Stimulated activated CD8-positive, alpha-beta memory T cell treated with anti-CD3 and anti-CD28 coated beads, Interleukin-4, amount 100 ng/mL, for 1 hour (primary cell): ENCODE results near the gene QKI.
"Not testable (repeated sequence)": the region's sequence is repeated elsewhere in the genome, so short reads cannot be mapped to it uniquely, and the experiment has no call there.

Source experiments
- DNase-seq, 2 donors: peaks; one replicate each; pipeline ENCODE4 v3.0.0-alpha.2; 2020; ENCODE audit warnings: low read depth in 2 of 2, low spot score in 1 of 2

QKI gene

DNA sequence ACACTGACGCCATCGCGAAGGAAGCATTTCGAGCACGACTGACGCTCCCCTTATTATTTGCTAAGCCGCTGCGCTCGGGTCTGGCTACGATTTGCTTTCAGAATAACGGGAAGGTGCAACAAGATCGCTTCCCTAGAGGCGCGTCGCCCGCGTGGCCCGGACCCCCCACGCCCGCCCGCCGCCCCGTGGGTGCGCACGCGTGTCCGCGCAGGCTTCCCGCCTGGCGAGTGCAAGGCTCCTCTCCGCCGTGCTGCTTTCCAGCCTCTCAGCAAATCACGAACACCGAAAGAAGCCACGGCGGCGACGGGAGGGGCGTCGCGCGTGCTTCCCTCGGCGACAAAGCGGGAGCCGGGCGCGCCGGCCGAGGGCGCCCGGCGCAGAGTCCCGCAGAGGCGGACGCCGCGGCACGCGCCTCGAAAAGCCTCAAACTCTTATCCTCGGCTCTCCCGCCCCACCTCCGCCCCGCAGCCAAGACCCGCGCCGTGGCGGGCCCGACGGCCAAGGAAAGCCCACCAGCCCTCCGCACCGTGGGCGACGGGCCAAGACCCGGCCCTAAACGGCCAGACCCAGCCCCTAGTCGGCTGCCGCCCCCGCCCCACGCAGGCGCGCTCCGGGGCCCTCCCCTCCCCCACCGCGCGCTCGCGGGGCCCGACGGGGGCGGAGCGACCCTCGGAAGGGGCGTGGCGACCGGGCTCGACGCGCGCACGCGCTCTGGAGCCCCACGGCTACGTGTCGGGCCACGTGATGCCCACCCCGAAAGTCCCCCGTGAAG, 987 bp upstream of the QKI start:
- DNase-seq: peak; percentile 76 to 83

DNA sequence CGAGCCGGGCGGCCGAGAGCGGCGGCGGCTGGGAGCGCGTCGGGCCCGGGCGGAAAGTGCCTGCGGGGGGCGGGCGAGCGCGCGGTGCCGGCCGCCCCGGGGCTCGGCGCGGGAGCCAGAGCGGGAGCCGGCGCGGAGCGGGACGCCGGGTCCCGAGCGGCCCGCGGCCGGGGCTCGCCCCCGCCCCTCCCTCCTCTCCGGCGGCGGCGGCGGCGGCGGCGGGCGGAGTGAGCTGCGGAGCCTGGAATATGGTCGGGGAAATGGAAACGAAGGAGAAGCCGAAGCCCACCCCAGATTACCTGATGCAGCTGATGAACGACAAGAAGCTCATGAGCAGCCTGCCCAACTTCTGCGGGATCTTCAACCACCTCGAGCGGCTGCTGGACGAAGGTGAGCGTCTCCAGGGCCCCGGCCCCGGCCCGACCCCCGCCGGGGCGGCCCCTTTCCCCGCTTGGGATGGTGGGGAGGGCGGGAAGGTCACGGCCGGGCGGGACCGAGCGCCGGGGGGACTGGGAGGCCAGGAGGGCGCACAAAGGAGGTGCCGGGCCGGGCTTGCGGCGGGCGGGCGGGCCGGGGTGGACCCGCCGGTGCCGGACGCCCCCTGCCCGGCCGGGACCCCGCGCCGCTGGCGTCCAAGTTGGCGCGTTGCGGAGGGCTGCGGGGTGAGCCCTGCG, 565 bp downstream of the QKI start:
- no peak for DNase-seq

DNA sequence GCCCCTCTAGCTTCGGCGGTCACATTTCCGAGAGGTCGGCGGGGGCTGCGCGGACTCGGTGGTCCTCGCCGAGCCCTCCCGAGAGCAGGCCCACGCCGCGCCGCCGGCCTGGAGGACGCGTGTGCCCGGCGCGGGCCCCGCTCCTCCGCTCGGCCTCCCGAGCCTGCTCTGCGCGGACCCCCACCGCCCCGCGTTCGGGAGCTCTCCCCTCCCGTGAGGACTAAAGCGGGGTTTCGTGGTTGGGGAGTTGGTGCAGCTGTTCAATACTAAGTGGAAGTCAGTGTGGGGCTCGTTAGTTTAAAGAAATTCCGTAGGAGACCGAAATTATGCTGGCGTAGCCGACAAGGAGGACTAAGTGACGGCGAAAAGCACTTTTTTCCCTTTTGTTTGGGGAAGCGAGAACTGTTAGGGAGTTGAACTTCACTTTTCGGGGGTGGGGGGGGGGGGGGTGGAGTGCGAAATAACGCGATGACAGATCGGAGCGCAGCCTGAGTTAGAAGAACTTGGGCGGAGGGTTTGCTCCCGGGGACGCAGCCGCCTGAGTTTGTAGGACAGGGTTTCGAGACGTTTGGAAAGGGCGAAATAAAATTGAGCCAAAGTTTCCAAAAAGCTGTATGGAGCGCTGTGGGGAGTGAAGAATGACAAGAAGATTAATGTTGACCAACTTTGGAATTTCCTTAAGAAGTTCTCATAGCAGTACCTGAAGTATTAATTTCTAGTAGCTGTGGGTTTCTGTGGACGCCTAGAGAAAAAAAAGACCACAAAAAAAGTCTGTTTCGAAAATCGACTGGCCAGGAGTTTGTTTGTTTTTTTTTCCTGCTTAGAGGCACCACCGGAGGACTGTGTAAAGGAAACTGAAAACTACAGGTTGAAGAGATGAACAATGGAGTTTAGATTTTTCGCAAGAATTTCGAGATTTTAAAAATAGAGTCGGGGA, 1.4 kb downstream of the QKI start:
- DNase-seq: no peak

DNA sequence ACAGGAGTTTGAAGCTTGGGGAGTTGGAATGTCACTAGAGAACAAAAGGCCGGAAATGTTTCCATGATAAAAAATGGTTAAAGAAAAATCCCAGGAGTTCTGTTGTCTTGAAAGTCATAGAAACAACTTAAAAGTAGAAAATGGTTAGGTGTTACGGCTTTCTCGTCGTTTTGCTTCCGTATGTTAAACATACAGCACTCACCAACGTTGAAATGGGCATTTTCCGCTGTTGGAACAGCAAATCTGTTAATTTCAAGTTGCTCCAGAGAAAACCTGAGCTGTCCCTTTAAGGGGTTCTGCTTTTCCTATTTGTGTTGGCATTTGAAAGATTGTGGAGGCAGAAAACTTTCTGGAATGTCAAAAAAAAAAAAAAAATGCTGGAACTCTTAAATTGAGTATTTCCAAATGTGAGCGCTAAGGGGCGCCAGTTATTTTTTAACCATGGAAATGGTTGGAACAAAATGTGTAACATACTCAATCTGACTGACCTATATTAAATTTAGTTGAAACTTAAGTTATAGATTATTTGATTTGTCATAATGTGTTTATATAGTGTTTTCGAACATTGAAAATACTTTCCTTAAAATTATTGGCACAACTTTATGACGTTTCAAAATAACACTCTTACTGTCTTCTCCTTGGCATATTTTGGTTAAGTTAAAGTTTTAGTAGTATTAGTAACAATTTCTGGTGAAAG, 2.2 kb downstream of the QKI start:
- DNase-seq: no peak

DNA sequence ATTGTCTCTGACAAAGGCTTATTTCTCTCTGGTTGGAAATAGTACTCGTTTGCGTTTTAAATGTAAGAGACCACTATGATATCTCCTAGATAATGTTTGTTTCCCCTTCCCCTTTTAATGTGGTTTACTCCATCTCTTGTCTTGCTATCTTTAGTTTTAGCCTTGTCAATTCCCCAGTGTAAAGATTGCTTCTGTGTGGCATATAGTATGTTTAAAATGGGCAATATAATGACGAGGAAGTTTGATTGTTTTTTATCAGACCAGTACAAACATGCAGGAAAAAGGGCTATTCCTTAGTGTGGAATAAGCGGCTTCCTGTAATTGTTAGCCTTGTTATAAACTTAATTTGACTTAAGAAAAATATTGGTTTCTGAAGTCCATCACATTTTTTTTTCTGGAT, 3.1 kb downstream of the QKI start:
- no peak for DNase-seq

DNA sequence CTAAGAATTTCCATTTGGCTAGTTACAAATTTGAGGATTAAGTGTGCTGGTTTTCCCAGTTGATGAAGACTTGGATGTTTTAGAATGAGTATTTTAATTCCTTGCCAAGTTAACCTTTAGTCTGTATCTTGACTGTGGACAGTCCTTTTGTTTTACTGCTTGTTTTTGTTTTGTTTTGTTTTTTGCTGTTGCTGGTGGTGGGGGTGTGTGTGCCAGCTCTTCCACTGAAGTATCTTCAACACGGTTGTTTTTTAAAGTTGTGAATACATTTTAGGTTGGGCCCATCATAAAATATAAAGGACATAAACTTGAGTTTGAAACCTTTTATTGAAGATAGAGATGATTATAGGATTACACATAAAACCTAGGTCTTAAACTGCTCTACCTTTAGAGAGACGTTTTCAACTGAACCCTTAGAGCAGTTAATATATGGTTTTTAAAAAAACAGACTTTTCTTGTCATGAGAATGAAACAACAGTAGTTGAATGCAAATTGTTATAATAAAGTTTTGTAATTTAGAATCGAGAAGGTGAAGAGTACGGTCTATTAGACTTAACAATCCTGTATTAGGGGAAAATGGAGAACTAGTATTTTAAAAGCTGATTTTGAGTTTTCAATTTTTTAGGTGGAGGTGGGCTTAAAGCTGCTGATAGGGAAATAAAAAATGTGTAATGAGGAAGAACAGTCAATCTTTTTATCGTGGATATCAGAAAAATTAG, 4.0 kb downstream of the QKI start:
- no peak for DNase-seq

DNA sequence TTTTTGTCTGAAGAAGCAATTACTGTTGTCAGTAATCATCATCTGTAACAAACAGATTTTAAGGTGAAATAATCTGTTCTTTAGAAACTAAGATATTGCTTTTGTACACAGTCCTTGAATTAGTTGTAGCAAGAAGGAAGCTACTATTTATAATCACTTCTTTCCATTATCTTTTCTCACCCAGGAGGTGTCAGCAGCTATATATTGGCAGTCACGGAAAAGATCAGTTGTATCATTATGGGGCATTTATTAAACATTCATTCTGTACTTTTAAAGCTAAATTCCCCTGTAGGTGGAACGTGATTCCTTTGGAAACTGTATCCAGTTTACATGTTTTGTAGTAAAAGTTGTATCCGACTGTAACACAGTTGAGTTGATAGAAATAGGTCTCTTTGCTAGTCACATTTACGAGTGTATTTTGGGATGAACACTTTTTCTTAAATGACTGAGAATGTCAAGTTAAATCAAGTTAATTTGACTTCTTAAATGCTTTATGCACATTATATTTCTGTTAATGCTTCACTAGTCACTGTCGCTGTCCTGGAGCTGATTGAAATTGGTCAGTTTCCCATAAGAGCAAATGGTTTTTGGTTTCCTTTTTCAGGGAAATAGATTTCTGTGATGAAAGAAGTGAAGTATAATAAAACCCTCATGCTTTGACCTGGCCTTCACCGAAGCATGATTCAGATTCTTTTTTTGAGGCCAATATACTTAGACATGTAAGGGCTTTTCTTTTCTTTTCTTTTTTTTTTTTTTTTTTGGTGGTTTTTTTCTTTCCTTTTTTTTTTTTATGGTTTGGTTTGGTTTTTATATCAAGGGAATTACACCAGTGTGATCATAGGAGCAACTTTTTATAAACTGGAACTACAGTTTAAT, 5.1 kb downstream of the QKI start:
- DNase-seq: no peak

DNA sequence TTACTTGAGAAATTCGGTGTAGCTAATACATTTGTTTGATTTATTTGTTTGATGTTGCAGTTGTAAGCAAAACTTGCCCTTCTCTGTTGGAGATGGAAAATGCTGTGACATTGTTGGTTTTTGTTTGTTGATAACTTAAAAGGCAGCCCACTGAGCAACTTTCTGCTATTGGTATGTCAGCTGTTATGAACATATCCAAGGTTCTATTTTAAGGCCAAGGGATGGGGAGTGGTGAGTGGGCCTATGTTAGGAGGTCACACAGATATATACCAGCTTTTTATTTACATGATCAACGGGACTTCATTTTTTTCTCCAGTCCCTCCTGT, 5.7 kb downstream of the QKI start:
- no peak for DNase-seq

DNA sequence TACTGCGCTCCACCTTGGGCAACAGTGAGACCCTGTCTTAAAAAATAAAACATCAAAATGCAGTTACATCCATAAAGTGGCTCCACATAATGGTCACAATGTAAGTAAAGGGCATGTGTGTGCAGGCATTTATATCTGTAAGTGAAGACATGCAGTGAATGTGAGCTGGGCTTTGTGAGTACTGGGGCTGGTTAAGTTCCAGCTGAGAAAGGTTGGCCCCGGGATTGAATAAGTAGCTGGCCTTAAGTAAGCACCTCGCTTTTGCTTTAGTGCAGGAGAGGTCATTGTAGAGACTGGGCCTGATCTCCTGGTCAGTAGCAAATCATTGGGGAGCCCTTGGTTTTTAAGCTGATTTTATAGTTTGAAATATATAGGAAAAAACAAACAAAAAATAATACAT, 8.0 kb downstream of the QKI start:
- no peak for DNase-seq

DNA sequence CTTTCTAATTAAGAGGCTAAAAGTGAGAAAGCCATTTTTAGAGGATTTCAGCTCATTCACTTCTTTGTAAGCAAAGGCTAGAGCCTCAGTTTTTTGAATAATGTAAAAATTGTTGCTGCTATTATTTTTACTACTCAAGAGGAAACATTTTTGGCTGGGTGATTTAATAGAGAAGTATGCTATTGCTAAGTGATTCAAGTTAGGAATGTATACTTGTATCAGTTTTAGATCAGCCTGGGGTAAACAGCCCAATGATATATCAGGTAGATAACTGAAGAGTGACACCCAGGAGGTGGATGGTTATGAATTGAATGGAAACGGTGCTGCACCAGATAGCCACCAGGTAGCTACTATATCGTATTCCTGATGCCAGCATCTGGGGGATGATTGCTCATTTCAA, 9.2 kb downstream of the QKI start:
- no peak for DNase-seq

DNA sequence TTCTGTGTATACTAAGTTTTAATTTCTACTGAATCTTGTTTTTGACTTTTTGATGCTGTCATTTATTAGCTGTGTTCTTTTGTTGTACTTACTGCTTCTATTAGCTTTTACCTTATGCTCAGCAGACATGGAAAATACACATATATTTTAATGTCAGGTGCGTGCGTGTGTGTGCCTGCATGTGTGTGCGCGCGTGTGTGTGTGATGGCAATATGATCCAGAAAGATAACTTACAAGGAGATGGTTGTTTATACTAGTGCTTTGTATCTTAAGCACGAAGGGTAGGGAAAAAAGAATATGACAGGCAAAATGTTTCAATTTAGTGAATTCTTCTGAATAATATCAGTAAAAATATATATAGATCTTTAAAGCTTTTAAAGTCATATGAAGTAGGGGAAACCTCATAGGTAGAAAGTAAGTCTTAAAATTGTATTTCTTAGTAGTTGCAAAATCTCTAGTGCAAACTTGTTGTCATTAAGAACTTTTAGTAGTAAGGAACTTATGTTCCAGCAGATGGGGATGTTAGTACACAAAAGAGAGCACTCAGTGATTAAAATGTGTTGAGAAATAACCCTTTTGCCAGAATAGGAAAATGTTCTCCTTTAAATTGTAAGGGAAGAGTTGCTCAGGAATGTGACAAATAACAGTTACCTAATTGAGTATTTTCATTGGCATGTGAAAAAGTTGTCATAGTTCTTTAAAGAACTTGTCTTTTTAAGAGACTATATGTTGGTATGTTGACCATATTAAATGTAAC, 13.2 kb downstream of the QKI start:
- DNase-seq: no peak

DNA sequence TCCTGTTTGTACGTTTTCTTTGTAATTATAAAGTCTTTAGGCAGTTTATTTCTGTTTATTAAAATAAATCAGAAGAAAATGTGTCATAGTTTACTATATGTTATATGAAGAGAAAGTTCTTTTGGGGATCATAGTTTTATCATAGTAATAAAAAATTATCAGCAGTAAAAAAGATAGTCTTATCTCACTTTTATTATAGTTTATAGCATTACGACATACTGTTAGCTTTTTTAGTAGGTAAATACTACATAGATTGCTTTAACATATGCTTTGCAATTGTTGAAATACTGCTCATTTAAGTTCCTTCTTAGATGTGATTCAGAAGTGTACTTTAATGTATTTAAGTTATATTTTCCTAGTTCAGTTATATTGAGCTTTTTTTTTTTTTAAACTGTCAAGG, 13.9 kb downstream of the QKI start:
- DNase-seq: no peak

DNA sequence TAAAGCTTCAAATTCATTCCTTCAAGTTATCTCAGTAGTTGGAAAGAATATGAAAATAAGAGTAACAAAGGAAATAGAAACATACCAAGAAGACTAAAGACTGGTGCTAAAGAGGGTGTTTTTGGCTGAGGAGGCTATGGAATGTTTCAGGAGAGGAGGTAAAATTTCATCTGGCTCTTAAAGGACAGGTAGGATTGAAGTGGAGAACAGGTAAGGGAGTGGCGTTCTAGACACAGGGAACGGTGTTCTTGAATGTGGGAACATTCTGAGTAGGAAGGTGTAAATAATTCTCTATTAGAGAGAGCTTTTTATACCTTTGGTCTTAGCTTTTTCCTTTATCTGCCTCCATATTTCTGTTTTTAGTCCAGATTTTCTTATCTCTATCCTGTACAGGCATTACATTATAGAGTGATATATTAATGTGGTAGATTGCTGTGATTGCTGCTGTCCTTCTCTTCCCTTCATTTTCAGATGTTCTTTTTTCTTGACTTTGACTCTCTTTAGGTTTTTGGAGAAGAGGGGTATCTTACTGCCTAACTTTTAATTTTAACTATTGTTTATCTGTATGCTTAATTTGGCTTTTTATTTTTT, 15.4 kb downstream of the QKI start:
- DNase-seq: no peak

DNA sequence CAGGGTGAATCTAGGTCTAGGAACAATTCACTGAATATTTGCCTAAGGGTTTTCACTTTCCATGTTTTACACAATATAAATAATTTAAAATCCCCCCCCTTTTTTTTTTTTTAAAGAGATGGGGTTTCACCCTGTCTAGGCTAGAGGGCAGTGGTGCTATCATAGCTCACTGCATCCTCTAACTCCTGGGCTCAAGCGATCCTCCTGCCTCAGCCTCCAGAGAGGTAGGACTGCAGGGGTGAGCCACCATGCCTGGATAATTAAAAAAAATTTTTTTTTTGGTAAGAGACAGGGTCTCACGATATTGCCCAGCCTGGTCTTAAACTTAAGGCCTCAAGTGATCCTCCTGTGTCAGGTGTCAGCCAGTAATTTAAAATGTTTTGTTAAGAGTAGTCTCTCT, 17.8 kb downstream of the QKI start:
- no peak for DNase-seq

DNA sequence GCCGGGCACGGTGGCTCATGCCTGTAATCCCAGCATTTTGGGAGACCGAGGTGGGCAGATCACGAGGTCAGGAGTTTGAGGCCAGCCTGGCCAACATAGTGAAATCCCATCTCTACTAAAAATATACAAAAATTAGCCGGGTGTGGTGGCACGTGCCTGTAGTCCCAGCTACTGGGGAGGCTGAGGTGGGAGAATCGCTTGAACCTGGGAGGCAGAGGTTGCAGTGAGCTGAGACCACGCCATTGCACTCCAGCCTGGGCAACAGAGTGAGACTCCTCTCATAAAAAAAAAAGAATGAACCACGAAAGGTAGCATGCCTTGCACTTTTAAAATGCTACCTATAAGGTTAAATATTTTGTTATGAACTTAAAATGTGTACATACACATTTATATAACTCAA, 19.0 kb downstream of the QKI start:
- DNase-seq: not testable (repeated sequence)

DNA sequence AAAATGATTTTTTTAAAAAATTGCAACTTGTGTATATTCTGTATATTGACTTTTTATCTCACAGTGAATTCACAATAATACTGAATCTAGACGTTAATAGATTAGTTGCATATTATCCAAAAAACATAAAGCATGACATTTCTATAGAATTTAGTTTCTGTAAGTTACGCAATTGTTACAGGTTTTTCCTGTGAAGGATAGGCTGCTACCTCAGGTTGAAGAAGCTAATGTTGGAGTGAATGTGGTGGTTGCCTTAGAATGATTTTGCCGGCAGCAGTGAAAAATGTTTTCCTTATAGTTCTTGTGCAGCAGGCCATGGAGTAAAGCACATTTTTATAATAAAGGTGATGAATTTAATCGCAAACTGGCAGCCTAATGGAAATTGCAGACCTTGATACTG, 20.5 kb downstream of the QKI start:
- DNase-seq: no peak

DNA sequence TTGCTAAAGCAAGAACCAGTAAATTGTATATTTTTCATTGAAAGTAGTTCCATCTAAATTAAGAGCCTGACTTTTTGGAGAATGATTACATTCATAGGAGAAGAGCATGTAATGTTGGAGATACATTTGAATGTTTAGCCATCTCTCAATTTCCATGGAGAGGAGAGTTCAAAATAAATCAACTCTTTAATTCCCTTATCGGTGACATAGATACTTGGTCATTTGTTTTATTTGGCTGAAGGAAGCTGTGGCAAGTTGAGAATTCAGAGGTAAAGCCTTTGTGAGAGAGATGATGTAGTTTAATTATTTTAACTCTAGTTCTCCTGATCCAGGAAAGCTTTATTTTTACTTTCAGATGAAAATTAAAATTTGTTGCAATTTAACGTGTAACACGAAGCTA, 22.3 kb downstream of the QKI start:
- DNase-seq: no peak

DNA sequence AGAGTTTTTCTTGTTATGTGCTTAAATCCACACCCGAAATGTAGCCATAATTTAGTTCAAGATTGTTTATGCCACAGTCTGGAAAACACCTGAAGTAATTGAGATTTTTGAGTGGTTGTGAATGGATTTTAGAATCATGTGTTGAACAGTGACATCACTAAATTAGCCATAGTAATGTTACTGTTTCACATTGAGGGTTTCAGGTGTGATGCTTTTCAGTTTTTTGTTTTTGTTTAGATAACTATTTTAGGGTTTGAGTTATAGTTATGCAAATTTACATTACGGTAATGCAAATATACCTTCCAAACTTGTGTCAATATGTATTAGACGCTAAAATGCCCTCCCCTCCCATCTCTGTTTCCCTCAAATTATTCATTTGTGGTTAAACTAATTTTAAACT, 22.9 kb downstream of the QKI start:
- no peak for DNase-seq
